Stomach (tissue), 9 donors: Measurements from ENCODE around the gene NAALADL2. TPM values are rescaled to one million over a fixed set of nuclear protein-coding genes. Genes with fewer than 3 reads are reported as not detected.

Experiments
- DNase-seq, 2 donors: peaks; one replicate each; pipeline versions ENCODE4 v3.0.0 to v3.0.0-alpha.2; 2013 to 2019
- H3K27ac ChIP-seq, 5 donors: fragments of 200-600 bp in 4 of 5; sonication (generic) in 4 of 5; one replicate each; pipeline ENCODE4 v1.5.1; 2013 to 2019; ENCODE audit warnings: mild to moderate bottlenecking in 1 of 5, moderate library complexity in 1 of 5
- H3K27me3 ChIP-seq, 3 donors: fragments of 200-600 bp; sonication (generic); one replicate each; pipeline ENCODE4 v1.5.1; 2017 to 2019; ENCODE audit warnings: mixed run types in 1 of 3
- H3K36me3 ChIP-seq, 4 donors: fragments of 200-600 bp; sonication (generic); 1 replicate in 3 of 4; 2 replicates in 1 of 4; pipeline ENCODE4 v1.5.1; 2016 to 2019
- H3K4me1 ChIP-seq, 4 donors: fragments of 200-600 bp; sonication (generic); one replicate each; pipeline ENCODE4 v1.5.1; 2016 to 2019
- H3K4me3 ChIP-seq, 4 donors: fragments of 200-600 bp; sonication (generic) in 3 of 4; one replicate each; pipeline ENCODE4 v1.5.1; 2016 to 2019; ENCODE audit warnings: mild to moderate bottlenecking in 1 of 4
- H3K9me3 ChIP-seq, 4 donors: fragments of 200-600 bp; sonication (generic); one replicate each; pipeline ENCODE4 v1.5.1; 2016 to 2019
- EP300 ChIP-seq: sonication (generic); formaldehyde crosslinking; IDR thresholded peaks from one replicate; pipeline ENCODE4 v1.6.1; 2017; ENCODE audit warnings: antibody characterized with exemption
- POLR2A ChIP-seq, 4 donors: fragments of 450-650 bp; IDR thresholded peaks; one replicate each; pipeline ENCODE4 v1.6.1; 2016; ENCODE audit warnings: antibody characterized with exemption in 4 of 4, control low read depth in 2 of 4, mild to moderate bottlenecking in 1 of 4, moderate library complexity in 1 of 4
- POLR2AphosphoS5 ChIP-seq, 3 donors: sonication (generic); formaldehyde crosslinking; IDR thresholded peaks; one replicate each; pipeline ENCODE4 v1.6.1; 2016; ENCODE audit warnings: antibody characterized with exemption in 3 of 3
- WGBS, 5 donors: extraction: QIAGEN DNeasy Blood & Tissue Kit in 3 of 5; methylation state at CpG; one replicate each; pipeline versions ENCODE4 v1.1.5 to v1.1.7; 2013 to 2018; 5-methylcytosine and 5-hydroxymethylcytosine counted together
- intact Hi-C: fragments of 100-400 bp; cut with DNase I; formaldehyde crosslinking; loops from one replicate; pipeline ENCODE4 v1.15.1; 2023; ENCODE audit warnings: low total_unique reads
- polyA plus RNA-seq, 3 donors: library from polyadenylated mRNA; stranded (reverse); fragments of 200-250 nt; gene quantifications; one replicate each; pipeline ENCODE4 v1.2.3, GENCODE V29; 2013
- total RNA-seq, 5 donors: library from RNA; depleted of rRNA; stranded (reverse); fragments of >200 nt; gene quantifications; one replicate each; pipeline versions ENCODE4 v1.1.0 to v1.2.3, GENCODE V29; 2014 to 2016
- TF ChIP-seq, protein P1 (sequence below), 7 experiments: fragments of 450-650 bp in 4 of 7; fragments of 200-600 bp in 3 of 7; sonication (generic) in 3 of 7; IDR thresholded peaks; one replicate each; pipeline ENCODE4 v1.5.1; 2016 to 2019; ENCODE audit warnings: antibody characterized with exemption in 7 of 7, control low read depth in 2 of 7, mild to moderate bottlenecking in 1 of 7
- donor health status: healthy with polysubstance abuse.
- donor health status: Bipolar disorder and iron deficiency.
- donor health status: healthy.

The NAALADL2 gene
- total and polyA plus RNA-seq, 8 donors = 0.58 to 43.7 (median 5.4) TPM

DNA sequence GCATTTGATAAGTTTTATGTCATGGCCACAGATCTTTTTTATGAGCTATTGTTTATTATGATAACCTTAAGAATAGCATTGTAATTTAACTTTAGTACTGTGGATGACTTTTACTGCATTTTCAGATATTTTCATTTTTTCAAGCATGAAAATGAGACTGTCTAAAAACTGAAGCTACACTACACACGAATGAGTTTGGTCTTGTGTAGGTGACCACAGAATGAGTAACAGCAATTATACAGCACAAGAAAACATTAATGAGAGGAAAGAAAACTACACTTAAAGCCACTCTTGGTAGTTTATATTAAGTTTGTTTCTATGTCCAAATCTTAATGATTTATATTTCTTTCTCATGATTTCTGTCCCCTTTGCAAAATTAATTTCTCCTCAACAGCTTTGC lies 809.2 kb downstream of the NAALADL2 start:
- Histone ChIP-seq H3K27me3 (no peaks in the 10 kb centered on the region), H3K36me3 (no peaks in the 10 kb centered on the region), H3K27ac (no peak overlapping the region), H3K4me3 (no peak overlapping the region), H3K4me1 (no peaks in the 10 kb centered on the region), H3K9me3 (no peaks in the 10 kb centered on the region)
- TF ChIP-seq POLR2A (IDR thresholded peaks at IDR 0.05) (no peak), POLR2AphosphoS5 (IDR thresholded peaks at IDR 0.05) (no peak), EP300 (no peak)
- TF ChIP-seq, protein P1, sequence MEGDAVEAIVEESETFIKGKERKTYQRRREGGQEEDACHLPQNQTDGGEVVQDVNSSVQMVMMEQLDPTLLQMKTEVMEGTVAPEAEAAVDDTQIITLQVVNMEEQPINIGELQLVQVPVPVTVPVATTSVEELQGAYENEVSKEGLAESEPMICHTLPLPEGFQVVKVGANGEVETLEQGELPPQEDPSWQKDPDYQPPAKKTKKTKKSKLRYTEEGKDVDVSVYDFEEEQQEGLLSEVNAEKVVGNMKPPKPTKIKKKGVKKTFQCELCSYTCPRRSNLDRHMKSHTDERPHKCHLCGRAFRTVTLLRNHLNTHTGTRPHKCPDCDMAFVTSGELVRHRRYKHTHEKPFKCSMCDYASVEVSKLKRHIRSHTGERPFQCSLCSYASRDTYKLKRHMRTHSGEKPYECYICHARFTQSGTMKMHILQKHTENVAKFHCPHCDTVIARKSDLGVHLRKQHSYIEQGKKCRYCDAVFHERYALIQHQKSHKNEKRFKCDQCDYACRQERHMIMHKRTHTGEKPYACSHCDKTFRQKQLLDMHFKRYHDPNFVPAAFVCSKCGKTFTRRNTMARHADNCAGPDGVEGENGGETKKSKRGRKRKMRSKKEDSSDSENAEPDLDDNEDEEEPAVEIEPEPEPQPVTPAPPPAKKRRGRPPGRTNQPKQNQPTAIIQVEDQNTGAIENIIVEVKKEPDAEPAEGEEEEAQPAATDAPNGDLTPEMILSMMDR (IDR thresholded peaks at IDR 0.05) = no peak
- no peak for DNase-seq
- intact Hi-C loops = no loop called here
- WGBS, 5 donors = 71 to 94% (median 85%) methylated on average over 1 of the region's 1 CpG

DNA sequence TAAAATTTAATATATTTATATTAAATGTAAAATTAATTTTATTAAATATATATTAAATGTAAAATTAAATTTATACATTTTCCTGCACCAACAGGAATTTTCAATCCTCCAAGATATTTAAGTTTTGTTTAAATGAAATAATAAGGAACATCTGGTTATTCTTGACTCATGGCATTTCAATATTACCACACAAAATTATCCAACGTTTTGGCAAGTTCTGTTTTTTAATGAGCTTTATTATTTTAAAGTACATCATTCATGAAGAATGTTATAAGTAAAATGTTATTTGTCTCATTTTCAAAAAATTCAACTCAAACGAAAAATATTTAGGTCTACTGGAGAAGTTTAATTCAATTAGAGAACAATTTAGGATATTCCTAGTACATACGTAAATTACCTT lies 811.4 kb downstream of the NAALADL2 start:
- H3K9me3 ChIP-seq = no peaks in the 10 kb centered on the region
- no peak for DNase-seq
- no peak overlapping the region for H3K4me3 ChIP-seq
- H3K4me1 ChIP-seq = no peaks in the 10 kb centered on the region
- H3K36me3 ChIP-seq = no peaks in the 10 kb centered on the region
- no peak for TF ChIP-seq POLR2AphosphoS5 (IDR thresholded peaks at IDR 0.05)
- TF ChIP-seq, protein P1 (IDR thresholded peaks at IDR 0.05) = no peak
- TF ChIP-seq EP300 = no peak
- TF ChIP-seq POLR2A (IDR thresholded peaks at IDR 0.05) = no peak
- H3K27me3 ChIP-seq = no peaks in the 10 kb centered on the region
- intact Hi-C loops = no loop called here
- H3K27ac ChIP-seq = no peak overlapping the region
- 82 to 93% (median 93%) methylated on average over 3 of the region's 3 CpGs for WGBS, 5 donors

GRCh38 chr3:175672119-175672689 lies 813.1 kb downstream of the NAALADL2 start:
- Histone ChIP-seq H3K27ac (no peak overlapping the region), H3K9me3 (no peaks in the 10 kb centered on the region), H3K36me3 (no peaks in the 10 kb centered on the region), H3K4me3 (peak overlapping the region in 1 of 4 donors; percentile 22), H3K4me1 (no peaks in the 10 kb centered on the region), H3K27me3 (no peaks in the 10 kb centered on the region)
- DNase-seq = peak in 1 of 2 donors; percentile 13
- intact Hi-C loops = no loop called here
- WGBS, 5 donors = 59 to 76% (median 65%) methylated on average over 6 of the region's 6 CpGs
- TF ChIP-seq POLR2A (IDR thresholded peaks at IDR 0.05) (no peak), POLR2AphosphoS5 (IDR thresholded peaks at IDR 0.05) (no peak), EP300 (no peak)
- TF ChIP-seq, protein P1 (IDR thresholded peaks at IDR 0.05) = no peak

DNA sequence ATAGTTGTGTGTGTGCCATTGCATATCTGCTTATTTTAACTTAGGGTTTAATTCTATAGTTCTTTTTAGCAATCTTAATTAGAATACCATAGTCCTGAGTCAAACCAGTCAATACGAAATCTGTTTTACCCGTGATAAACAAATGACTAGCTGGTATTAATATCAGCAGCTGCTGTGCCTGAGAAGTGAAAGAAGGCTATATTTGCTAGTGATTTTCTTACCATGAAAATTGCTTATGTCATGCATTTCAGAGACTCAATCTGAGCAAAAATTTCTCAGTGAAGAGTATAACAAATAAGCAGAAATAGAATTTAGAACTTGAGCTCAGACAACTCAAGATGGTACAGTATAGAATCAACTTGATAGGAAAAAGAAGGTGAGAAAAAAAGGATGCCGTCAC lies 820.4 kb downstream of the NAALADL2 start:
- H3K27ac ChIP-seq = no peak overlapping the region
- TF ChIP-seq POLR2A (IDR thresholded peaks at IDR 0.05) (no peak), POLR2AphosphoS5 (IDR thresholded peaks at IDR 0.05) (no peak)
- no peak overlapping the region for H3K4me3 ChIP-seq
- intact Hi-C loops = no loop called here
- no peaks in the 10 kb centered on the region for H3K27me3 ChIP-seq
- H3K4me1 ChIP-seq = no peaks in the 10 kb centered on the region
- peaks cover 0 to 5% (median 0%) of the 10 kb centered on the region in 4 donors for H3K9me3 ChIP-seq
- no peaks in the 10 kb centered on the region for H3K36me3 ChIP-seq
- DNase-seq = no peak
- 85 to 92% (median 91%) methylated on average over 3 of the region's 3 CpGs for WGBS, 5 donors

DNA sequence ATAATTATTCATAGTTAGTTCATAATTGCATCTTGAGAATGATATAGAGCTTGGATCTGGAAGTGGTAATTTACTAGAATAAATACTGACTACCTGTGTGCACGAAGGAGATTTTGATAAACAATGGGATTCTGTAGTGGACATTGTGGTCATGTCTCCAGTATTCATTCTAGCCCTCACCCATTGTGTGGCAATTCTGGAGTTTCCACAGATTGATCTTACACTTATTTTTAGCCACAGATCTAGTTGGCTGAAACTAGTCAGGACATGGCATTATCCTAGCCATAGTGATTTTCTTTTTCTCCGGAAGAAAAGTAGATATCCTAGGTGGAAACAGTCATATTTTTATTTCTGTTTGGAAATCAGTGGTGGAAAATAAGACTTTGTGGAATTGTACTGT lies 833.1 kb downstream of the NAALADL2 start:
- H3K9me3 ChIP-seq = no peaks in the 10 kb centered on the region
- no peak overlapping the region for H3K27ac ChIP-seq
- H3K36me3 ChIP-seq = no peaks in the 10 kb centered on the region
- H3K27me3 ChIP-seq = no peaks in the 10 kb centered on the region
- H3K4me3 ChIP-seq = no peak overlapping the region
- no peak for DNase-seq
- 81 to 94% (median 91%) methylated on average over 2 of the region's 2 CpGs for WGBS, 5 donors
- intact Hi-C loops = no loop called here
- TF ChIP-seq, protein P1 (IDR thresholded peaks at IDR 0.05) = no peak
- no peak for TF ChIP-seq EP300
- no peak for TF ChIP-seq POLR2A (IDR thresholded peaks at IDR 0.05)
- TF ChIP-seq POLR2AphosphoS5 (IDR thresholded peaks at IDR 0.05) = no peak
- no peaks in the 10 kb centered on the region for H3K4me1 ChIP-seq
